H1 (cell line): ENCODE results near the gene FNDC3A. TPM values are rescaled to one million over a fixed set of nuclear protein-coding genes. Genes with fewer than 3 reads are reported as not detected.

Experiments used
- CTCF ChIA-PET: fragments of 300-600 bp; sonication (Branson Sonifier 250); formaldehyde crosslinking; loops from one replicate; lab custom pipeline; 2021; ENCODE audit not compliant: partially characterized antibody; lab: Charles Lee
- POLR2A ChIA-PET: fragments of 300-600 bp; sonication (Branson Sonifier 250); formaldehyde crosslinking; loops from one replicate; lab custom pipeline; 2021; ENCODE audit warnings: inconsistent platforms; ENCODE audit not compliant: partially characterized antibody; lab: Charles Lee
- DNase-seq, 2 experiments: peaks; one replicate each; pipeline versions ENCODE4 v3.0.0 to v3.0.0-alpha.2; 2010 to 2022; ENCODE audit warnings: low spot score in 2 of 2, low read depth in 1 of 2, mixed read lengths in 1 of 2
- FAIRE-seq: peaks from 2 replicates; lab custom pipeline; 2011; peaks lifted over from hg19 to GRCh38; lab: Jason Lieb, UNC
- H2AFZ ChIP-seq: 2 replicates; pipeline ENCODE4 v1.8.1; 2012; ENCODE audit warnings: low read length, inconsistent platforms
- H2AK5ac ChIP-seq: 2 replicates; pipeline ENCODE4 v1.6.1; 2013; ENCODE audit warnings: low read depth, low read length
- H2BK120ac ChIP-seq: replicated peaks from 2 replicates; pipeline ENCODE3; 2013; ENCODE audit warnings: low read depth, low read length, inconsistent platforms
- H2BK12ac ChIP-seq: 2 replicates; pipeline ENCODE4 v1.6.1; 2013; ENCODE audit warnings: low read depth, low read length
- H2BK15ac ChIP-seq: 2 replicates; pipeline ENCODE4 v1.6.1; 2013; ENCODE audit warnings: low read length
- H2BK20ac ChIP-seq: 2 replicates; pipeline ENCODE4 v1.6.1; 2013; ENCODE audit warnings: low read length
- H2BK5ac ChIP-seq: 2 replicates; pipeline ENCODE4 v1.6.1; 2013; ENCODE audit warnings: low read depth, low read length
- H3K14ac ChIP-seq: 2 replicates; pipeline ENCODE4 v1.6.1; 2013; ENCODE audit warnings: inconsistent platforms; ENCODE audit not compliant: insufficient read length
- H3K18ac ChIP-seq: 2 replicates; pipeline ENCODE4 v1.6.1; 2013; ENCODE audit warnings: low read length; ENCODE audit errors: extremely low read depth
- H3K23ac ChIP-seq: 2 replicates; pipeline ENCODE4 v1.6.1; 2013; ENCODE audit warnings: inconsistent platforms; ENCODE audit not compliant: insufficient read length
- H3K23me2 ChIP-seq: 2 replicates; pipeline ENCODE4 v1.6.1; 2013; ENCODE audit warnings: low read depth, low read length
- H3K27ac ChIP-seq: 2 replicates; pipeline ENCODE4 v1.6.1; 2011; ENCODE audit warnings: low read depth, low read length, inconsistent platforms
- H3K27me3 ChIP-seq, 4 experiments: replicated peaks in 1 of 4; 1 replicate in 1 of 4; 2 replicates in 3 of 4; pipeline versions ENCODE4 v1.6.1 to v1.8.1; 2011 to 2013; ENCODE audit warnings: low read length in 3 of 4, mild to moderate bottlenecking in 3 of 4, inconsistent platforms in 2 of 4, mixed read lengths in 2 of 4, moderate library complexity in 1 of 4; ENCODE audit not compliant: control insufficient read depth in 3 of 4, insufficient read depth in 3 of 4; ENCODE audit errors: extremely low read depth in 1 of 4
- H3K36me3 ChIP-seq, 4 experiments: 2 replicates each; pipeline versions ENCODE4 v1.6.1 to v1.8.1; 2011 to 2013; ENCODE audit warnings: mild to moderate bottlenecking in 4 of 4, low read length in 3 of 4, moderate library complexity in 2 of 4, control low read depth in 1 of 4, inconsistent platforms in 1 of 4; ENCODE audit not compliant: insufficient read depth in 4 of 4, control insufficient read depth in 2 of 4
- H3K4ac ChIP-seq: replicated peaks from 2 replicates; pipeline ENCODE3; 2013; ENCODE audit warnings: low read length, low read depth, mixed read lengths, inconsistent platforms; ENCODE audit not compliant: insufficient read length
- H3K4me1 ChIP-seq, 4 experiments: replicated peaks in 1 of 4; 1 replicate in 1 of 4; 2 replicates in 3 of 4; pipeline versions ENCODE4 v1.6.1 to v1.8.1; 2011 to 2013; ENCODE audit warnings: low read length in 3 of 4, inconsistent platforms in 2 of 4, mixed read lengths in 1 of 4; ENCODE audit not compliant: insufficient read depth in 4 of 4, control insufficient read depth in 3 of 4
- H3K4me2 ChIP-seq, 2 experiments: 2 replicates each; pipeline versions ENCODE4 v1.6.1 to v1.8.1; 2011 to 2013; ENCODE audit warnings: low read depth in 2 of 2, low read length in 2 of 2, control low read depth in 1 of 2, inconsistent platforms in 1 of 2, mild to moderate bottlenecking in 1 of 2; ENCODE audit not compliant: insufficient read depth in 1 of 2
- H3K4me3 ChIP-seq, 4 experiments: fragments of 200-600, 300-600 bp in 1 of 4; sonication (generic), shearing (Covaris generic), sonication (Bioruptor Twin) in 1 of 4; 2 replicates each; pipeline versions ENCODE4 v1.5.1 to v1.8.1; 2011 to 2016; ENCODE audit warnings: low read length in 4 of 4, low read depth in 3 of 4, control low read depth in 2 of 4, inconsistent platforms in 2 of 4, mild to moderate bottlenecking in 2 of 4, mixed read lengths in 1 of 4, moderate library complexity in 1 of 4; ENCODE audit not compliant: insufficient read depth in 2 of 4; ENCODE audit errors: extremely low read depth in 1 of 4
- H3K56ac ChIP-seq: replicated peaks from 2 replicates; pipeline ENCODE3; 2013; ENCODE audit warnings: low read depth, mild to moderate bottlenecking, mixed read lengths, low read length, inconsistent platforms; ENCODE audit not compliant: insufficient read length
- H3K79me1 ChIP-seq: 2 replicates; pipeline ENCODE4 v1.6.1; 2013; ENCODE audit warnings: low read depth, low read length, control low read depth
- H3K79me2 ChIP-seq, 2 experiments: 2 replicates each; pipeline versions ENCODE4 v1.6.1 to v1.8.1; 2012 to 2013; ENCODE audit warnings: low read length in 2 of 2, mild to moderate bottlenecking in 2 of 2, inconsistent platforms in 1 of 2; ENCODE audit not compliant: insufficient read depth in 2 of 2, control insufficient read depth in 1 of 2
- H3K9ac ChIP-seq, 4 experiments: replicated peaks in 1 of 4; 1 replicate in 1 of 4; 2 replicates in 3 of 4; pipeline versions ENCODE4 v1.6.1 to v1.8.1; 2011 to 2013; ENCODE audit warnings: low read depth in 3 of 4, low read length in 3 of 4, control low read depth in 2 of 4, mild to moderate bottlenecking in 2 of 4, moderate library complexity in 2 of 4, inconsistent platforms in 1 of 4; ENCODE audit errors: extremely low read depth in 1 of 4
- H3K9me3 ChIP-seq, 2 experiments: 2 replicates each; pipeline versions ENCODE4 v1.6.1 to v1.8.1; 2012 to 2013; ENCODE audit warnings: mild to moderate bottlenecking in 2 of 2, moderate library complexity in 2 of 2, control low read depth in 1 of 2, inconsistent platforms in 1 of 2, low read depth in 1 of 2, low read length in 1 of 2, mixed read lengths in 1 of 2; ENCODE audit not compliant: insufficient read depth in 2 of 2
- H4K20me1 ChIP-seq, 2 experiments: replicated peaks in 1 of 2; 2 replicates each; pipeline versions ENCODE3 to v1.8.1; 2011 to 2013; ENCODE audit warnings: inconsistent platforms in 2 of 2, low read length in 2 of 2, mild to moderate bottlenecking in 1 of 2; ENCODE audit not compliant: insufficient read depth in 2 of 2, control insufficient read depth in 1 of 2
- H4K5ac ChIP-seq: 2 replicates; pipeline ENCODE4 v1.6.1; 2013; ENCODE audit warnings: low read length, low read depth, mixed read lengths, inconsistent platforms; ENCODE audit not compliant: insufficient read length
- H4K8ac ChIP-seq: 2 replicates; pipeline ENCODE4 v1.8.0; 2013; ENCODE audit warnings: mild to moderate bottlenecking, moderate library complexity, low read length, inconsistent platforms; ENCODE audit not compliant: insufficient read depth; ENCODE audit errors: extremely low read depth
- H4K91ac ChIP-seq: replicated peaks from 2 replicates; pipeline ENCODE3; 2013; ENCODE audit warnings: low read length, mixed read lengths, inconsistent platforms; ENCODE audit not compliant: insufficient read length
- CEBPB ChIP-seq: IDR thresholded peaks from 2 replicates; pipeline ENCODE4 v1.6.1; 2012; ENCODE audit warnings: low read depth, low read length
- HDAC6 ChIP-seq: IDR thresholded peaks from one replicate; pipeline ENCODE4 v1.7.1; 2012; ENCODE audit warnings: low read depth, mild to moderate bottlenecking, inconsistent platforms, low read length, moderate library complexity
- TAF7 ChIP-seq: optimal IDR thresholded peaks from 2 replicates; pipeline ENCODE3; 2011; ENCODE audit warnings: low read depth, mild to moderate bottlenecking, inconsistent platforms, low read length, moderate library complexity, borderline replicate concordance
- YY1 ChIP-seq: IDR thresholded peaks from 2 replicates; pipeline ENCODE4 v1.6.1; 2011; ENCODE audit warnings: low read depth, mild to moderate bottlenecking, low read length
- polyA plus RNA-seq, 7 experiments: library from polyadenylated mRNA; depleted of rRNA in 3 of 7; stranded (reverse) in 5 of 7; unstranded in 2 of 7; fragments of >200 nt in 5 of 7; fragments of 200-250 nt in 2 of 7; gene quantifications; 1 replicate in 5 of 7; 2 replicates in 1 of 7; 4 replicates in 1 of 7; pipeline versions ENCODE4 v1.2.1 to v1.2.3, GENCODE V29; 2011 to 2013; ENCODE audit warnings: missing spikeins in 2 of 7, mixed read lengths in 2 of 7
- total RNA-seq: library from RNA; stranded (reverse); fragmentation: NEBNext Ultra II Directional; extraction: Animal tissue kit (Norgen Biotek cat#: 25700); gene quantifications from 2 replicates; pipeline ENCODE4 v1.2.1, GENCODE V29; 2021
- TF ChIP-seq, protein P1 (sequence below): IDR thresholded peaks from 2 replicates; pipeline ENCODE4 v1.6.1; 2012; ENCODE audit warnings: low read length, inconsistent platforms

FNDC3A gene
- total and polyA plus RNA-seq, 2 of the 8 experiments (the other 6 are each of a cell fraction or from before 2014, with no cell fraction given) = 14.6 to 26.0 TPM

DNA sequence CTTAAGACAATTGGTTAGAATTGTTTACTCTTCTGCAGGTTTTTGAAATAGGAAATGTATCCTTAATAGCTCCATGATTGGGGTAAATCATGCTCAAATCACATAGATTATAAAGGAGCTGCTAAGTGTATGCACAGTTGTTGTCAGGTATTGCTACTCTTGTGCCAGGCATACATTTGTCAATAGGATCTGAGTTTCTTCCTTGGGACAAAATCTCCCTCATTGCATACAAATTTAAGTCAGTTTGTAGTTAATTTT is 135.1 kb downstream of the FNDC3A start:
- Histone ChIP-seq H3K79me1 (no peaks in the 10 kb centered on the region), H2BK120ac (no peak overlapping the region), H4K5ac (no peak overlapping the region), H3K36me3 (peaks cover 0 to 10% (median 5%) of the 10 kb centered on the region in 4 experiments; a peak in 3 of 8 replicates), H3K27ac (no peak overlapping the region), H4K20me1 (no peaks in the 10 kb centered on the region), H3K56ac (no peak overlapping the region), H3K4ac (no peak overlapping the region), H3K9me3 (no peaks in the 10 kb centered on the region), H2BK20ac (no peak overlapping the region), H2AFZ (no peak overlapping the region), H3K23ac (no peak overlapping the region), H2BK15ac (no peak overlapping the region), H3K4me1 (peaks cover 0 to 2% (median 0%) of the 10 kb centered on the region in 4 experiments; a peak in 2 of 7 replicates), H3K9ac (no peak overlapping the region), H2AK5ac (no peak overlapping the region), H3K79me2 (peaks cover 0 to 52% of the 10 kb centered on the region in 2 experiments; a peak in 2 of 4 replicates), H3K4me2 (peak overlapping the region; percentile 60 to 64), H3K18ac (no peak overlapping the region), H3K27me3 (no peaks in the 10 kb centered on the region), H3K4me3 (peak overlapping the region; percentile 46 to 98 (median 78); a peak in 6 of 8 replicates), H3K23me2 (peaks cover 5% of the 10 kb centered on the region; the same call in 1 of the 2 replicates), H4K8ac (no peak overlapping the region), H2BK5ac (no peak overlapping the region), H2BK12ac (no peak overlapping the region), H3K14ac (no peak overlapping the region), H4K91ac (no peak overlapping the region)
- POLR2A ChIA-PET = interaction anchor here (0.8 to 1.1 kb wide), 2 partner anchors 15 to 435 kb away, joined by 3 to 5 read pairs; no protein-coding TSS in a partner anchor
- TF ChIP-seq YY1 = no peak
- TF ChIP-seq, protein P1, sequence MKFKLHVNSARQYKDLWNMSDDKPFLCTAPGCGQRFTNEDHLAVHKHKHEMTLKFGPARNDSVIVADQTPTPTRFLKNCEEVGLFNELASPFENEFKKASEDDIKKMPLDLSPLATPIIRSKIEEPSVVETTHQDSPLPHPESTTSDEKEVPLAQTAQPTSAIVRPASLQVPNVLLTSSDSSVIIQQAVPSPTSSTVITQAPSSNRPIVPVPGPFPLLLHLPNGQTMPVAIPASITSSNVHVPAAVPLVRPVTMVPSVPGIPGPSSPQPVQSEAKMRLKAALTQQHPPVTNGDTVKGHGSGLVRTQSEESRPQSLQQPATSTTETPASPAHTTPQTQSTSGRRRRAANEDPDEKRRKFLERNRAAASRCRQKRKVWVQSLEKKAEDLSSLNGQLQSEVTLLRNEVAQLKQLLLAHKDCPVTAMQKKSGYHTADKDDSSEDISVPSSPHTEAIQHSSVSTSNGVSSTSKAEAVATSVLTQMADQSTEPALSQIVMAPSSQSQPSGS = no peak
- no peak for TF ChIP-seq HDAC6
- no peak for TF ChIP-seq CEBPB
- no peak for TF ChIP-seq TAF7
- FAIRE-seq = no peak
- CTCF ChIA-PET = interaction anchor here (0.6 to 1.0 kb wide), 2 partner anchors 9 to 33 kb away, joined by 3 to 4 read pairs; no protein-coding TSS in a partner anchor
- no peak for DNase-seq
